Transverse colon (tissue), 4 donors: ENCODE data around the gene WDR87. TPM values are rescaled to one million over a fixed set of nuclear protein-coding genes. Genes with fewer than 3 reads are reported as not detected.

Experiments used
- DNase-seq: peaks from one replicate; pipeline ENCODE4 v3.0.0-alpha.2; 2019
- H3K27ac ChIP-seq, 4 donors: fragments of 200-600 bp; sonication (generic); 2 replicates each; pipeline ENCODE4 v1.5.1; 2016 to 2018; ENCODE audit warnings: inconsistent platforms in 4 of 4
- H3K27me3 ChIP-seq: fragments of 200-600 bp; sonication (generic); 2 replicates; pipeline ENCODE4 v1.5.1; 2017; ENCODE audit warnings: inconsistent platforms
- H3K36me3 ChIP-seq, 4 donors: fragments of 200-600 bp; sonication (generic); 2 replicates each; pipeline ENCODE4 v1.5.1; 2017 to 2019; ENCODE audit warnings: inconsistent platforms in 4 of 4
- H3K4me1 ChIP-seq, 4 donors: fragments of 200-600 bp; sonication (generic); 2 replicates each; pipeline ENCODE4 v1.5.1; 2017 to 2020; ENCODE audit warnings: inconsistent platforms in 4 of 4
- H3K4me3 ChIP-seq, 4 donors: fragments of 200-600 bp; sonication (generic); 1 replicate in 1 of 4; 2 replicates in 3 of 4; pipeline versions ENCODE4 v1.5.1 to v1.6.1; 2017 to 2019; ENCODE audit warnings: inconsistent platforms in 4 of 4
- H3K9me3 ChIP-seq, 2 donors: fragments of 200-600 bp; sonication (generic); 2 replicates each; pipeline ENCODE4 v1.5.1; 2017 to 2019; ENCODE audit warnings: inconsistent platforms in 2 of 2
- CTCF ChIP-seq, 5 experiments: fragments of 200-600 bp in 3 of 5; fragments of 450-650 bp in 2 of 5; sonication (generic) in 3 of 5; IDR thresholded peaks; 1 replicate in 2 of 5; 2 replicates in 3 of 5; pipeline ENCODE4 v1.5.1; 2016 to 2017; ENCODE audit warnings: antibody characterized with exemption in 5 of 5, inconsistent platforms in 3 of 5, mild to moderate bottlenecking in 2 of 5, moderate library complexity in 1 of 5
- EP300 ChIP-seq: sonication (generic); formaldehyde crosslinking; IDR thresholded peaks from one replicate; pipeline ENCODE4 v1.6.1; 2017; ENCODE audit warnings: antibody characterized with exemption, low read depth
- POLR2A ChIP-seq: fragments of 450-650 bp; IDR thresholded peaks from one replicate; pipeline ENCODE4 v1.6.1; 2016; ENCODE audit warnings: antibody characterized with exemption, mild to moderate bottlenecking, moderate library complexity
- POLR2AphosphoS5 ChIP-seq, 3 donors: sonication (generic); formaldehyde crosslinking; IDR thresholded peaks; one replicate each; pipeline ENCODE4 v1.6.1; 2016; ENCODE audit warnings: antibody characterized with exemption in 3 of 3
- WGBS, 2 donors: methylation state at CpG; one replicate each; pipeline ENCODE4 v1.1.5; 2018; ENCODE audit warnings: low coverage in 1 of 2; 5-methylcytosine and 5-hydroxymethylcytosine counted together
- in situ Hi-C, 4 donors: fragments of 200-750 bp; cut with MboI; loops; one replicate each; pipeline versions ENCODE4 v1.15.0 to v1.15.1; 2017; ENCODE audit warnings: low sequenced_read_pairs in 3 of 4, low pct_ligation_motif_present in 1 of 4, low pct_unique_long_range_greater_than_20kb in 1 of 4
- intact Hi-C: fragments of 100-400 bp; cut with DNase I; formaldehyde crosslinking; loops from one replicate; pipeline ENCODE4 v1.15.1; 2023; ENCODE audit warnings: low total_unique reads
- total RNA-seq, 4 donors: library from RNA; depleted of rRNA; stranded (reverse); fragments of >200 nt; gene quantifications; one replicate each; pipeline ENCODE4 v1.1.0, GENCODE V29; 2016

WDR87 gene
- total RNA-seq, 4 donors from 2014 or later: not detected

- H3K27ac ChIP-seq: no peak overlapping the region
- in situ Hi-C loops: loop anchor here in 2 of 4 donors (25.0 kb wide), 4 partner anchors 201 to 451 kb away; partner anchors contain the start of genes CATSPERG (in 1 of the 2) and DPF1 (in 1 of the 2)
- no peaks in the 10 kb centered on the region for H3K36me3 ChIP-seq
- intact Hi-C loops: no loop called here
- H3K4me3 ChIP-seq: no peak overlapping the region
- H3K9me3 ChIP-seq: peaks cover 0 to 7% of the 10 kb centered on the region in 2 donors
- peaks cover 24% of the 10 kb centered on the region for H3K27me3 ChIP-seq
- WGBS, 2 donors: 62 to 78% methylated on average over 1 of the region's 1 CpG
- no peaks in the 10 kb centered on the region for H3K4me1 ChIP-seq
- TF ChIP-seq EP300 (no peak), CTCF (IDR thresholded peaks at IDR 0.05) (no peak), POLR2A (no peak), POLR2AphosphoS5 (IDR thresholded peaks at IDR 0.05) (no peak)
- no peak for DNase-seq
Measured at GRCh38 chr19:37886571-37886970, 19.8 kb downstream of the WDR87 start.

GRCh38 chr19:37885392-37885791, 21.0 kb downstream of the WDR87 start:
- WGBS, 2 donors: 80 to 90% methylated on average over 1 of the region's 1 CpG
- no peak overlapping the region for H3K4me3 ChIP-seq
- H3K27ac ChIP-seq: no peak overlapping the region

GRCh38 chr19:37877147-37877546, 29.2 kb downstream of the WDR87 start:
- Histone ChIP-seq H3K9me3 (peaks cover 0 to 3% of the 10 kb centered on the region in 2 donors), H3K27me3 (no peaks in the 10 kb centered on the region), H3K27ac (no peak overlapping the region), H3K4me1 (no peaks in the 10 kb centered on the region), H3K36me3 (no peaks in the 10 kb centered on the region), H3K4me3 (no peak overlapping the region)
- WGBS, 2 donors: 75 to 88% methylated on average over 2 to 3 of the region's 3 CpGs
- TF ChIP-seq CTCF (IDR thresholded peaks at IDR 0.05) (no peak), POLR2AphosphoS5 (IDR thresholded peaks at IDR 0.05) (no peak), EP300 (no peak), POLR2A (no peak)
- DNase-seq: no peak
- intact Hi-C loops (no loop called here), in situ Hi-C loops (loop anchor here in 2 of 4 donors (25.0 kb wide), 4 partner anchors 210 to 460 kb away; partner anchors contain the start of genes CATSPERG (in 1 of the 2) and DPF1 (in 1 of the 2))

More at GRCh38 chr19:37885392-37885791, 21.0 kb downstream of the WDR87 start:
- DNase-seq: no peak
- H3K9me3 ChIP-seq: peaks cover 0 to 7% of the 10 kb centered on the region in 2 donors
- H3K4me1 ChIP-seq: no peaks in the 10 kb centered on the region
- in situ Hi-C loops: loop anchor here in 2 of 4 donors (25.0 kb wide), 4 partner anchors 202 to 452 kb away; partner anchors contain the start of genes CATSPERG (in 1 of the 2) and DPF1 (in 1 of the 2)
- TF ChIP-seq CTCF (IDR thresholded peaks at IDR 0.05) (no peak), POLR2AphosphoS5 (IDR thresholded peaks at IDR 0.05) (no peak), POLR2A (no peak), EP300 (no peak)
- H3K27me3 ChIP-seq: peaks cover 24% of the 10 kb centered on the region
- no peaks in the 10 kb centered on the region for H3K36me3 ChIP-seq
- intact Hi-C loops: no loop called here

GRCh38 chr19:37876032-37876431, 30.4 kb downstream of the WDR87 start:
- no peaks in the 10 kb centered on the region for H3K9me3 ChIP-seq
- WGBS, 2 donors: 46 to 55% methylated on average over 2 of the region's 2 CpGs
- H3K4me3 ChIP-seq: no peak overlapping the region
- DNase-seq: no peak
- intact Hi-C loops: no loop called here
- H3K27me3 ChIP-seq: no peaks in the 10 kb centered on the region
- H3K36me3 ChIP-seq: no peaks in the 10 kb centered on the region
- in situ Hi-C loops: loop anchor here in 2 of 4 donors (25.0 kb wide), 4 partner anchors 211 to 461 kb away; partner anchors contain the start of genes CATSPERG (in 1 of the 2) and DPF1 (in 1 of the 2)
- H3K27ac ChIP-seq: no peak overlapping the region
- TF ChIP-seq CTCF (IDR thresholded peaks at IDR 0.05) (no peak), EP300 (no peak), POLR2A (no peak), POLR2AphosphoS5 (IDR thresholded peaks at IDR 0.05) (no peak)
- H3K4me1 ChIP-seq: no peaks in the 10 kb centered on the region
